Tibial artery (tissue), 4 donors: Measurements from ENCODE around the gene EEA1.

ENCODE experiments used
- DNase-seq, 2 donors: peaks; one replicate each; pipeline ENCODE4 v3.0.0-alpha.2; 2019
- H3K27ac ChIP-seq, 2 donors: fragments of 200-600 bp; sonication (generic) in 1 of 2; 1 replicate in 1 of 2; 2 replicates in 1 of 2; pipeline ENCODE4 v1.5.1; 2018 to 2019; ENCODE audit warnings: mild to moderate bottlenecking in 1 of 2
- H3K27me3 ChIP-seq, 2 donors: fragments of 200-600 bp; sonication (generic) in 1 of 2; one replicate each; pipeline versions ENCODE4 v1.5.1 to v1.6.0; 2016 to 2019
- H3K36me3 ChIP-seq, 3 donors: fragments of 200-600 bp; sonication (generic) in 2 of 3; one replicate each; pipeline ENCODE4 v1.5.1; 2016 to 2019; ENCODE audit warnings: mild to moderate bottlenecking in 2 of 3
- H3K4me1 ChIP-seq, 4 donors: fragments of 200-600 bp; sonication (generic) in 2 of 4; 1 replicate in 3 of 4; 2 replicates in 1 of 4; pipeline ENCODE4 v1.5.1; 2016 to 2019
- H3K4me3 ChIP-seq, 2 donors: fragments of 200-600 bp; sonication (generic) in 1 of 2; 1 replicate in 1 of 2; 2 replicates in 1 of 2; pipeline ENCODE4 v1.5.1; 2018 to 2019; ENCODE audit warnings: mild to moderate bottlenecking in 2 of 2
- H3K9me3 ChIP-seq, 3 donors: fragments of 200-600 bp; sonication (generic) in 1 of 3; one replicate each; pipeline ENCODE4 v1.5.1; 2016 to 2019
- CTCF ChIP-seq, 2 experiments: fragments of 200-600 bp in 1 of 2; fragments of 450-650 bp in 1 of 2; IDR thresholded peaks; one replicate each; pipeline ENCODE4 v1.5.1; 2017 to 2019; ENCODE audit warnings: antibody characterized with exemption in 2 of 2, mild to moderate bottlenecking in 1 of 2, moderate library complexity in 1 of 2
- intact Hi-C: fragments of 100-400 bp; cut with DNase I; formaldehyde crosslinking; loops from one replicate; pipeline ENCODE4 v1.15.0; 2023; ENCODE audit warnings: low total_unique reads

EEA1 gene

GRCh38 chr12:92743026-92743425 is 186.1 kb downstream of the EEA1 start:
- intact Hi-C loops = no loop called here
- peaks cover 0 to 10% (median 8%) of the 10 kb centered on the region in 4 donors for H3K4me1 ChIP-seq
- no peaks in the 10 kb centered on the region for H3K27me3 ChIP-seq
- no peak overlapping the region for H3K4me3 ChIP-seq
- H3K9me3 ChIP-seq = no peaks in the 10 kb centered on the region
- DNase-seq = no peak
- no peak overlapping the region for H3K27ac ChIP-seq
- no peak for TF ChIP-seq CTCF (IDR thresholded peaks at IDR 0.05)
- no peaks in the 10 kb centered on the region for H3K36me3 ChIP-seq

- TF ChIP-seq CTCF (IDR thresholded peaks at IDR 0.05) = no peak
- Histone ChIP-seq H3K36me3 (no peaks in the 10 kb centered on the region), H3K9me3 (no peaks in the 10 kb centered on the region), H3K27ac (no peak overlapping the region), H3K4me3 (no peak overlapping the region), H3K27me3 (no peaks in the 10 kb centered on the region), H3K4me1 (peaks cover 0 to 1% (median under 1%) of the 10 kb centered on the region in 4 donors)
- DNase-seq = no peak
- intact Hi-C loops = no loop called here
Measured at GRCh38 chr12:92740411-92740810, 188.7 kb downstream of the EEA1 start.

DNA sequence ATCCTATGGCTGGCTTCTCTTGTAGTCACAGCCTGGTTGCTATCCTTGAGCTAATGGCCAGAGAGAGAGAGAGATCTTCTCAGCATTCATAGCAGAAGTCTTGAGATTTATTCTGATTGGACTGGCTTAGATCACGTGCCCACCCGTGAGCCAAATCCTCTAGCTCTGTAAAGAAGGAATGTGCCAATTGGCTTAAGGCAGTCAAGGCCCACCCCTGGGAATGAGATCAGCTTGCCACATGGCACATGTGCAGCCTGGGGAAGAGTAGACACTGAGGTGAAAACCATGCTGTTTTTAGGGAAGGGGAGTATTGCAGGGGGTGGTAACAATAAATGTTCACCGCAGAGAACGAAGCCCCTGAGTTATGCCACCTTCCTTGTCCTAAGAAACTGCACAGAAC is 190.0 kb downstream of the EEA1 start:
- Histone ChIP-seq H3K9me3 (no peaks in the 10 kb centered on the region), H3K27ac (no peak overlapping the region), H3K4me1 (peaks cover 0 to 9% (median 7%) of the 10 kb centered on the region in 4 donors), H3K36me3 (no peaks in the 10 kb centered on the region), H3K27me3 (no peaks in the 10 kb centered on the region), H3K4me3 (no peak overlapping the region)
- TF ChIP-seq CTCF (IDR thresholded peaks at IDR 0.05) = no peak
- intact Hi-C loops = no loop called here
- no peak for DNase-seq

- intact Hi-C loops = no loop called here
- Histone ChIP-seq H3K4me1 (peaks cover 0 to 9% (median 7%) of the 10 kb centered on the region in 4 donors), H3K4me3 (no peak overlapping the region)
Measured at GRCh38 chr12:92737855-92738850, 190.9 kb downstream of the EEA1 start.

GRCh38 chr12:92736605-92737004 is 192.5 kb downstream of the EEA1 start:
- Histone ChIP-seq H3K27ac (no peak overlapping the region), H3K4me1 (peaks cover 0 to 9% (median 7%) of the 10 kb centered on the region in 4 donors), H3K27me3 (no peaks in the 10 kb centered on the region), H3K36me3 (no peaks in the 10 kb centered on the region), H3K9me3 (no peaks in the 10 kb centered on the region), H3K4me3 (no peak overlapping the region)
- TF ChIP-seq CTCF (IDR thresholded peaks at IDR 0.05) = no peak
- intact Hi-C loops = no loop called here
- DNase-seq = no peak

More at GRCh38 chr12:92737855-92738850, 190.9 kb downstream of the EEA1 start:
- H3K27me3 ChIP-seq = no peaks in the 10 kb centered on the region
- no peak for TF ChIP-seq CTCF (IDR thresholded peaks at IDR 0.05)
- no peaks in the 10 kb centered on the region for H3K36me3 ChIP-seq
- H3K9me3 ChIP-seq = no peaks in the 10 kb centered on the region
- no peak for DNase-seq
- no peak overlapping the region for H3K27ac ChIP-seq
